ENCODE data around the gene NKAPL. TPM values are rescaled to one million over a fixed set of nuclear protein-coding genes. Genes with fewer than 3 reads are reported as not detected.
A peak's percentile ranks its signal among the peaks of the same experiment; 100 is the strongest.

NKAPL gene
- total and polyA plus RNA-seq, 2 donors from 2014 or later = 1.2 to 1.7 TPM

GRCh38 chr6:28266962-28267694 is 8.0 kb downstream of the NKAPL start, which contains the start of gene ZSCAN26:
TSS of gene ZSCAN26 (plus strand) at chr6:28267143. CDS start at chr6:28271920, 4,777 bp downstream.
- H3K27ac ChIP-seq (ENCODE audit: low read depth in 2 of 2, low read length in 2 of 2) = peak within 1 kb of the TSS; percentile 75 to 92
- intact Hi-C loops (cut with DNase I) = no loop called here
- FAIRE-seq = no peak

GRCh38 chr6:28267695-28268059 is 8.6 kb downstream of the NKAPL start:
- no peak overlapping the region for H3K27ac ChIP-seq (ENCODE audit: low read depth in 2 of 2, low read length in 2 of 2)
- TF ChIP-seq CTCF (IDR thresholded peaks at IDR 0.05; ENCODE audit: borderline replicate concordance, extremely low read depth, insufficient read depth) = no peak
- DNase-seq = no peak
- peaks cover 5 to 9% (median 6%) of the 10 kb centered on the region in 3 donors for H3K36me3 ChIP-seq (ENCODE audit: control insufficient read depth in 2 of 3, insufficient read depth in 3 of 3, low read length in 3 of 3)
- H3K27me3 ChIP-seq (ENCODE audit: control insufficient read depth, insufficient read depth, low read length) = no peaks in the 10 kb centered on the region
- no peaks in the 10 kb centered on the region for H3K9me3 ChIP-seq (ENCODE audit: control insufficient read depth in 2 of 3, insufficient read depth in 1 of 3, low read length in 3 of 3)
- peak overlapping the region; percentile 62 to 85 (median 75) for H3K9ac ChIP-seq (ENCODE audit: low read length in 3 of 3)
- intact Hi-C loops (cut with DNase I) = no loop called here
- peak overlapping the region; percentile 77 to 98 (median 82) for H3K4me3 ChIP-seq (ENCODE audit: low read length in 3 of 3)
- FAIRE-seq = no peak
- peaks cover 0 to 4% (median 3%) of the 10 kb centered on the region in 3 donors for H3K4me1 ChIP-seq (ENCODE audit: control insufficient read depth in 2 of 3, insufficient read depth in 2 of 3, low read depth in 1 of 3, low read length in 3 of 3)

More at GRCh38 chr6:28266962-28267694, 8.0 kb downstream of the NKAPL start, which contains the start of gene ZSCAN26:
- TF ChIP-seq CTCF (IDR thresholded peaks at IDR 0.05; ENCODE audit: borderline replicate concordance, extremely low read depth, insufficient read depth) = no peak
- H3K4me3 ChIP-seq (ENCODE audit: low read length in 3 of 3) = peak within 1 kb of the TSS; percentile 77 to 98 (median 82)
- no peaks in the 10 kb centered on the region for H3K27me3 ChIP-seq (ENCODE audit: control insufficient read depth, insufficient read depth, low read length)
- no peaks in the 10 kb centered on the region for H3K9me3 ChIP-seq (ENCODE audit: control insufficient read depth in 2 of 3, insufficient read depth in 1 of 3, low read length in 3 of 3)
- DNase-seq = peak; percentile 85 to 97 (median 91)
- H3K4me1 ChIP-seq (ENCODE audit: control insufficient read depth in 2 of 3, insufficient read depth in 2 of 3, low read depth in 1 of 3, low read length in 3 of 3) = peaks cover 0 to 4% (median 3%) of the 10 kb centered on the region in 3 donors
- peak within 1 kb of the TSS; percentile 62 to 85 (median 75) for H3K9ac ChIP-seq (ENCODE audit: low read length in 3 of 3)
- H3K36me3 ChIP-seq (ENCODE audit: control insufficient read depth in 2 of 3, insufficient read depth in 3 of 3, low read length in 3 of 3) = peaks cover 2 to 4% (median 3%) of the 10 kb centered on the region in 3 donors

GRCh38 chr6:28269492-28269891 is 10.4 kb downstream of the NKAPL start:
- Histone ChIP-seq H3K4me3 (ENCODE audit: low read length in 3 of 3) (no peak overlapping the region), H3K4me1 (ENCODE audit: control insufficient read depth in 2 of 3, insufficient read depth in 2 of 3, low read depth in 1 of 3, low read length in 3 of 3) (peaks cover 0 to 4% (median 3%) of the 10 kb centered on the region in 3 donors), H3K27ac (ENCODE audit: low read depth in 2 of 2, low read length in 2 of 2) (no peak overlapping the region), H3K36me3 (ENCODE audit: control insufficient read depth in 2 of 3, insufficient read depth in 3 of 3, low read length in 3 of 3) (peaks cover 8 to 16% (median 8%) of the 10 kb centered on the region in 3 donors), H3K9me3 (ENCODE audit: control insufficient read depth in 2 of 3, insufficient read depth in 1 of 3, low read length in 3 of 3) (no peaks in the 10 kb centered on the region), H3K27me3 (ENCODE audit: control insufficient read depth, insufficient read depth, low read length) (no peaks in the 10 kb centered on the region), H3K9ac (ENCODE audit: low read length in 3 of 3) (no peak overlapping the region)
- intact Hi-C loops (cut with DNase I) = no loop called here
- FAIRE-seq = no peak
- no peak for TF ChIP-seq CTCF (IDR thresholded peaks at IDR 0.05; ENCODE audit: borderline replicate concordance, extremely low read depth, insufficient read depth)
- DNase-seq = no peak

Measured in kidney (tissue), 14 donors.